WTC11 (cell line): ENCODE measurements around the gene PHKG2. TPM values are rescaled to one million over a fixed set of nuclear protein-coding genes. Genes with fewer than 3 reads are reported as not detected.

Experiments used
- HMGXB4 ChIP-seq: sonication (generic); formaldehyde crosslinking; IDR thresholded peaks from 2 replicates; pipeline ENCODE4 v1.8.1; 2023; ENCODE audit warnings: mild to moderate bottlenecking, moderate library complexity, missing genetic modification reagents
- MLX ChIP-seq: sonication (generic); formaldehyde crosslinking; IDR thresholded peaks from 2 replicates; pipeline ENCODE4 v1.8.1; 2023; ENCODE audit warnings: mild to moderate bottlenecking, missing genetic modification reagents, moderate library complexity
- OVOL2 ChIP-seq: fragments of 250-450 bp; sonication (Bioruptor Pico); IDR thresholded peaks from 2 replicates; pipeline ENCODE4 v1.9.0; 2021; ENCODE audit warnings: mild to moderate bottlenecking, borderline replicate concordance
- SP1 ChIP-seq: sonication (generic); formaldehyde crosslinking; conservative IDR thresholded peaks from 2 replicates; pipeline ENCODE4 v1.8.1; 2022; ENCODE audit warnings: missing genetic modification reagents
- TEAD1 ChIP-seq: sonication (generic); formaldehyde crosslinking; IDR thresholded peaks from 2 replicates; pipeline ENCODE4 v1.8.0; 2022; ENCODE audit warnings: mild to moderate bottlenecking, missing genetic modification reagents
- ZNF232 ChIP-seq: sonication (generic); formaldehyde crosslinking; IDR thresholded peaks from 2 replicates; pipeline ENCODE4 v1.8.0; 2022; ENCODE audit warnings: mild to moderate bottlenecking, missing genetic modification reagents
- ZNF263 ChIP-seq: sonication (generic); formaldehyde crosslinking; IDR thresholded peaks from 2 replicates; pipeline ENCODE4 v1.8.1; 2022; ENCODE audit warnings: low read depth, mild to moderate bottlenecking, moderate library complexity, missing genetic modification reagents
- ZNF281 ChIP-seq: sonication (generic); formaldehyde crosslinking; IDR thresholded peaks from 2 replicates; pipeline ENCODE4 v1.8.0; 2023; ENCODE audit warnings: mild to moderate bottlenecking, missing genetic modification reagents
- ZNF671 ChIP-seq: fragments of 250-450 bp; sonication (Bioruptor Pico); IDR thresholded peaks from 2 replicates; pipeline ENCODE4 v1.8.0; 2021; ENCODE audit warnings: mild to moderate bottlenecking
- total RNA-seq: library from RNA; stranded (reverse); gene quantifications from 3 replicates; pipeline ENCODE4 v1.2.3, GENCODE V29; 2021
- TF ChIP-seq, protein P1 (sequence below): sonication (generic); formaldehyde crosslinking; IDR thresholded peaks from 2 replicates; pipeline ENCODE4 v1.8.0; 2022; ENCODE audit warnings: mild to moderate bottlenecking, missing genetic modification reagents
- TF ChIP-seq, protein P2 (sequence below): sonication (generic); formaldehyde crosslinking; IDR thresholded peaks from 2 replicates; pipeline ENCODE4 v1.8.1; 2023; ENCODE audit warnings: mild to moderate bottlenecking, missing genetic modification reagents
- TF ChIP-seq, protein P3 (sequence below): sonication (generic); formaldehyde crosslinking; IDR thresholded peaks from 2 replicates; pipeline ENCODE4 v1.8.1; 2023; ENCODE audit warnings: mild to moderate bottlenecking, missing genetic modification reagents, borderline replicate concordance

PHKG2 gene
- total RNA-seq, 1 experiment from 2014 or later = 50.5 TPM

GRCh38 chr16:30736995-30737793, 11.0 kb upstream of the PHKG2 start (continued):
- TF ChIP-seq SP1 (CRISPR knock-in tag) (no peak), ZNF281 (CRISPR knock-in tag) (no peak), HMGXB4 (no peak), ZNF671 (CRISPR knock-in tag) (no peak), ZNF263 (CRISPR knock-in tag) (no peak), ZNF232 (CRISPR knock-in tag) (no peak), OVOL2 (no peak), MLX (CRISPR knock-in tag) (no peak), TEAD1 (CRISPR knock-in tag) (no peak)
- TF ChIP-seq, protein P1, sequence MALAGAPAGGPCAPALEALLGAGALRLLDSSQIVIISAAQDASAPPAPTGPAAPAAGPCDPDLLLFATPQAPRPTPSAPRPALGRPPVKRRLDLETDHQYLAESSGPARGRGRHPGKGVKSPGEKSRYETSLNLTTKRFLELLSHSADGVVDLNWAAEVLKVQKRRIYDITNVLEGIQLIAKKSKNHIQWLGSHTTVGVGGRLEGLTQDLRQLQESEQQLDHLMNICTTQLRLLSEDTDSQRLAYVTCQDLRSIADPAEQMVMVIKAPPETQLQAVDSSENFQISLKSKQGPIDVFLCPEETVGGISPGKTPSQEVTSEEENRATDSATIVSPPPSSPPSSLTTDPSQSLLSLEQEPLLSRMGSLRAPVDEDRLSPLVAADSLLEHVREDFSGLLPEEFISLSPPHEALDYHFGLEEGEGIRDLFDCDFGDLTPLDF (CRISPR knock-in tag) = no peak
- TF ChIP-seq, protein P2, sequence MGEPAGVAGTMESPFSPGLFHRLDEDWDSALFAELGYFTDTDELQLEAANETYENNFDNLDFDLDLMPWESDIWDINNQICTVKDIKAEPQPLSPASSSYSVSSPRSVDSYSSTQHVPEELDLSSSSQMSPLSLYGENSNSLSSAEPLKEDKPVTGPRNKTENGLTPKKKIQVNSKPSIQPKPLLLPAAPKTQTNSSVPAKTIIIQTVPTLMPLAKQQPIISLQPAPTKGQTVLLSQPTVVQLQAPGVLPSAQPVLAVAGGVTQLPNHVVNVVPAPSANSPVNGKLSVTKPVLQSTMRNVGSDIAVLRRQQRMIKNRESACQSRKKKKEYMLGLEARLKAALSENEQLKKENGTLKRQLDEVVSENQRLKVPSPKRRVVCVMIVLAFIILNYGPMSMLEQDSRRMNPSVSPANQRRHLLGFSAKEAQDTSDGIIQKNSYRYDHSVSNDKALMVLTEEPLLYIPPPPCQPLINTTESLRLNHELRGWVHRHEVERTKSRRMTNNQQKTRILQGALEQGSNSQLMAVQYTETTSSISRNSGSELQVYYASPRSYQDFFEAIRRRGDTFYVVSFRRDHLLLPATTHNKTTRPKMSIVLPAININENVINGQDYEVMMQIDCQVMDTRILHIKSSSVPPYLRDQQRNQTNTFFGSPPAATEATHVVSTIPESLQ (CRISPR knock-in tag) = no peak
- TF ChIP-seq, protein P3, sequence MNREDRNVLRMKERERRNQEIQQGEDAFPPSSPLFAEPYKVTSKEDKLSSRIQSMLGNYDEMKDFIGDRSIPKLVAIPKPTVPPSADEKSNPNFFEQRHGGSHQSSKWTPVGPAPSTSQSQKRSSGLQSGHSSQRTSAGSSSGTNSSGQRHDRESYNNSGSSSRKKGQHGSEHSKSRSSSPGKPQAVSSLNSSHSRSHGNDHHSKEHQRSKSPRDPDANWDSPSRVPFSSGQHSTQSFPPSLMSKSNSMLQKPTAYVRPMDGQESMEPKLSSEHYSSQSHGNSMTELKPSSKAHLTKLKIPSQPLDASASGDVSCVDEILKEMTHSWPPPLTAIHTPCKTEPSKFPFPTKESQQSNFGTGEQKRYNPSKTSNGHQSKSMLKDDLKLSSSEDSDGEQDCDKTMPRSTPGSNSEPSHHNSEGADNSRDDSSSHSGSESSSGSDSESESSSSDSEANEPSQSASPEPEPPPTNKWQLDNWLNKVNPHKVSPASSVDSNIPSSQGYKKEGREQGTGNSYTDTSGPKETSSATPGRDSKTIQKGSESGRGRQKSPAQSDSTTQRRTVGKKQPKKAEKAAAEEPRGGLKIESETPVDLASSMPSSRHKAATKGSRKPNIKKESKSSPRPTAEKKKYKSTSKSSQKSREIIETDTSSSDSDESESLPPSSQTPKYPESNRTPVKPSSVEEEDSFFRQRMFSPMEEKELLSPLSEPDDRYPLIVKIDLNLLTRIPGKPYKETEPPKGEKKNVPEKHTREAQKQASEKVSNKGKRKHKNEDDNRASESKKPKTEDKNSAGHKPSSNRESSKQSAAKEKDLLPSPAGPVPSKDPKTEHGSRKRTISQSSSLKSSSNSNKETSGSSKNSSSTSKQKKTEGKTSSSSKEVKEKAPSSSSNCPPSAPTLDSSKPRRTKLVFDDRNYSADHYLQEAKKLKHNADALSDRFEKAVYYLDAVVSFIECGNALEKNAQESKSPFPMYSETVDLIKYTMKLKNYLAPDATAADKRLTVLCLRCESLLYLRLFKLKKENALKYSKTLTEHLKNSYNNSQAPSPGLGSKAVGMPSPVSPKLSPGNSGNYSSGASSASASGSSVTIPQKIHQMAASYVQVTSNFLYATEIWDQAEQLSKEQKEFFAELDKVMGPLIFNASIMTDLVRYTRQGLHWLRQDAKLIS (CRISPR knock-in tag) = no peak
